ENCODE data around the gene SLC4A4. TPM values are rescaled to one million over a fixed set of nuclear protein-coding genes. Genes with fewer than 3 reads are reported as not detected.
"Not testable (repeated sequence)": the region's sequence is repeated elsewhere in the genome, so short reads cannot be mapped to it uniquely, and the experiment has no call there.

The SLC4A4 gene
- total RNA-seq, 1 donor from 2014 or later: 41.6 TPM

DNA sequence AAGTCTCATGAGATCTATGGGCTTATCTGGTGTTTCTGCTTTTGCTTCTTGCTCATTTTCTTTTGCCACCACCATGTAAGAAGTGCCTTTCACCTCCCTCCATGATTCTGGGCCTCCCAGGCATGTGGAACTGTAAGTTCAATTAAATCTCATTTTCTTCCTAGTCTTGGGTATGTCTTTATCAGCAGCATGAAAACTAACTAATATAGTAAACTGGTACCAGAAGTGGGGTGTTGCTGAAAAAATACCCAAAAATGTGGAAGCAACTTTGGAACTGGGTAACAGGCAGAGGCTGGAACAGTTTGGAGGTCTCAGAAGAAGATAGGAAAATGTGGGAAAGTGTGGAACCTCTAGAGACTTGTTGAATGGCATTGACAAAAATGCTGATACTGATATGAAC lies 70.1 kb downstream of the SLC4A4 start:
- DNase-seq (ENCODE audit: low read depth): not testable (repeated sequence)

DNA sequence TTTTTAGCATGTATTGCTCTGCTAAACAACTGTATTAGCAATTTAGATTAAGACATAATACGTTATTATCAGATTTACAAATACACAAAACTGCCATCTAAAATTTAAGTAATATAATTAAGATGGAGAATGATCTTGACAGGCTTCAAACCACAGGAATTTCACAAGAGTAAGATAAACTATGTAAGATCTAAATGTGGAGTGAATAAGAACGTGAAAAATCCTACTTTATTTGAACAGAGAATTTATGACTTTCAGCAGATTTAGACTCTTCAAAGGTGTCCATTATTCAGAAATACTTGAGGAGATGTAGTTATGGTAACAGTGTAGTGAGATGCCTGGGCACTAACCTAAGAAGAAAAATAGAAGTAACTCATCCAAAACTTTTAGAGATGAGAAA lies 73.2 kb downstream of the SLC4A4 start:
- no peak for DNase-seq (ENCODE audit: low read depth)

DNA sequence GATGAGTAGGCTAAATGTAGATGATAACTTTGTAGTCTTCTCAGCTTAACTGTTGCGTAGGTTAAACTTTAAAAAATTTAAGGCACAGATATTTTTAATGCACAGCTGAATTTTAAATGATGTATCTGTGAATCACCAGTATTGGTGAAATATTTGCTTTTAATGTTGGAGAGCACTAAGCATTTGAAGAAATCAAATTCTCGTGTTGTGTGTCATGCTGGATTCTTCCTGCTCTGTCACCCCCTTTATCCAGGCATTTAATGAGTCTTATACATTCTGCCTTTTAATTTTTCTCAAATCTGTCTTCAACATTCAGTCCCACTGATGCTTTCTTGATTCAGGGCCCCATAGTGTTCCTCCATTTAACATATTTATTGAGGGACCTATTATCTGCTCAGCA lies 76.7 kb downstream of the SLC4A4 start:
- peak; percentile 28 for DNase-seq (ENCODE audit: low read depth)

DNA sequence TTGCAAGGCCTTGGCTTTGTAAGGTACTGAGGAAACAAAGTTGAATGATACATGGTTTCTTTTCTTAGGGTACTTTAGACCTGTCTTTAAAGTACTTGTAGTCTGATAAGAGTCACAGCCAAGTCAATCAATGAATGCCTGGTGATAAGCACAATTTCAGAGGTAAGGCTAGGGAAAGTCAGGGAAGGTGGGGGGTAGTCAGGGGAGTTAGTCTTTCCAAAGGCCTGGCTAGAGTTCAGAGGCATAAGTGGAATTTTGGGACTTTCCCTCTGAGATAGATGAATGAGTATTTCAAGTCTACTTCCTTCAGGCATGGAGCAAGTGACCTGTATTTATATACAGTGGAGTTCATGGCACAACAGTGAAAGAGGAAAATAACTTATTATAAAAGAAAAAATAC lies 78.3 kb downstream of the SLC4A4 start:
- DNase-seq (ENCODE audit: low read depth): peak; percentile 64

DNA sequence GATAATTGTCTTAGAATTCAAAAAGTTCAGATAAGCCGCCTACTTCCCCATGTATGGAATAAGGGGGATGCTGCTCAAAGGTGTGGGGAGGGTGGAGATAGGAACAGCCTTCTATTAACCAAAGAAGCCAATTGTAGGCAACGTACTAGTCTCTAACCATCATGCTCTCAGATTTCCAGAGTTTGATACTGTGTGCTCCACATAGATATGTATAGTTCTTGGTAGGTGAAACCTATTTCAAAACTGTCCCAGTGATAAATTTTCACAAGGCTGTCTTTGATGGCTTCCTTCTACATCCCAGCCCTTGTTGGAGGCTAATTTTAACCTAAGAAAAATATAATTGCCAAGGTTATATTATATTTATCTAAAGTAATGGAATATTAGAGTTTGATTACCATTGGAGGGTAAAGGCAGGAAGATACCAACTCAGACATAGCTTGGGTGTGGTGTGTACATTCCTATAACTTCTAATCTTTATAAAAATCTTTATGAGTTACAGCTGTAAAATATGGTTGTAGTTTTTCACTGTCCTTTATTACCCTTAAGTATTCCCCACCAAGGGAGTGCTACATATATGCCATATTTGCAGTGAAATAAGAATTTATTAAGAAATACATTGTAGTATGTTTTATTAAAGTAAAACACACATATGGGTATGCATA lies 87.7 kb downstream of the SLC4A4 start:
- DNase-seq (ENCODE audit: low read depth): no peak

DNA sequence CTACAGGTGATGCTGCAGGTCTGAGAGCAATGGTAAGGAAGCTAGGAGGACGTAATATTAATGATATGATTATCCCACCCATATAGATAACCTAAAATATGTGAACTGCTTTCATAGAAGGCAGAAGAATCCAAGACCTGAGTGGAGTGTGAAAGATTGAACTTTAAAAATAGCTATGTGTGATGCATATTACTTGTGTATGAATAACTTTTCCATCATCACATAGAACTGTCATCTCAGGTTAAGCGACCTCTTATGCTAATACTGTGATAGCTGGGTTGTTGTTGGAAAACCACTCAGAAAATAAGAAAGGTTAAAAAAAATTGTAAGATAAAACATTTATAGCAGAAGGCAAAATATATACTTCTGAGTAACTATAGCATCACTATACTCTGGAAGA lies 90.3 kb downstream of the SLC4A4 start:
- DNase-seq (ENCODE audit: low read depth): no peak

DNA sequence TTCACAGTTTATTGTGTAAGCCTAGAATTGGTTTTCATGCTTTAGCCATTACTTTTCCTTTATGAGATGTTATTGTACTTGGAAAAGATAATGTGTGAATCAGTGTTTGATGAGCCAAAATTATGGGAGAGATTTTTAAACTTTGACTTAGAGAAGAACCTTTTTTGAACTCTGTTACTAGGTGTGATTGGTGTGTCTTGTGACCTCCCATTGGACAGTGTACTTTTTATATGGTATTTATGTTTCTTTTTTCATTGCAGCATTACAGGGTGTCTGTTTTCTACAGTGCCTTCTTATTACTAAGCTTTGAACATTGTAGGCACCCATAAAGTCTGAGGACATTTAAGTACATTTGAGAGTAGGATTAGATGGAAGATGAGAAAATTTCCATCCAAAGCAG lies 91.1 kb downstream of the SLC4A4 start:
- no peak for DNase-seq (ENCODE audit: low read depth)

DNA sequence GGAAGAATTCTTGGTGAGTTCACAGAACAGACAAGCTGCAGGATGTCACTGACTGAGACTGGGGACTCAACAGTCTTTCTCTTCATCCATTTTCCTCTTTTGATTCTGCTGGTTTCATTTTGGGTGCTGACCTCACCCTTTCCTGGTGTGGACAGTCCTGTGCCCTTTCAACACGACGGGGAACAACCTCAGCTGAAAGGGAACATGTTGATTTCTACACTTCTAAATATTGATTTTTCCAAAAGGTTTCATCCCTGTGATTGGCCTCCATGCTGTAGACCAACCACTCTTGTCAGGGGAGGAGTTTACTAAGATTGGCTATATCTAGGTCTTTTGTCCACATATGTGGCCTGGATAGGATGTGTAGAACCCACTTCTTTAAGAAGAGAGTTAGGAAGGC lies 91.8 kb downstream of the SLC4A4 start:
- no peak for DNase-seq (ENCODE audit: low read depth)

DNA sequence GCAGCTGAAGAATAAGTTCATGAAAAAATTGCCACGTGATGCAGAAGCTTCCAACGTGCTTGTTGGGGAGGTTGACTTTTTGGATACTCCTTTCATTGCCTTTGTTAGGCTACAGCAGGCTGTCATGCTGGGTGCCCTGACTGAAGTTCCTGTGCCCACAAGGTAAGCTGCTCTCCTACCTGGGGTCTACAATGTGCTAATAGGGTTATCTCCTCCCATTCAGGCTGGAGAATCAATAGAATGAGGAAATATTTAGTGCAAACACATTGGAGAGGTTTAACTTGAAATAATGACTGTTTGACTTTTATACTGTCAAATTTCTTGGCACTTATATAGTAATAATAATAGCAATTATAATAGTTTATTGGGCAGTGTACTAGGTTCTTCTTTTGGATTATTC lies 101.8 kb downstream of the SLC4A4 start:
- DNase-seq (ENCODE audit: low read depth): no peak

DNA sequence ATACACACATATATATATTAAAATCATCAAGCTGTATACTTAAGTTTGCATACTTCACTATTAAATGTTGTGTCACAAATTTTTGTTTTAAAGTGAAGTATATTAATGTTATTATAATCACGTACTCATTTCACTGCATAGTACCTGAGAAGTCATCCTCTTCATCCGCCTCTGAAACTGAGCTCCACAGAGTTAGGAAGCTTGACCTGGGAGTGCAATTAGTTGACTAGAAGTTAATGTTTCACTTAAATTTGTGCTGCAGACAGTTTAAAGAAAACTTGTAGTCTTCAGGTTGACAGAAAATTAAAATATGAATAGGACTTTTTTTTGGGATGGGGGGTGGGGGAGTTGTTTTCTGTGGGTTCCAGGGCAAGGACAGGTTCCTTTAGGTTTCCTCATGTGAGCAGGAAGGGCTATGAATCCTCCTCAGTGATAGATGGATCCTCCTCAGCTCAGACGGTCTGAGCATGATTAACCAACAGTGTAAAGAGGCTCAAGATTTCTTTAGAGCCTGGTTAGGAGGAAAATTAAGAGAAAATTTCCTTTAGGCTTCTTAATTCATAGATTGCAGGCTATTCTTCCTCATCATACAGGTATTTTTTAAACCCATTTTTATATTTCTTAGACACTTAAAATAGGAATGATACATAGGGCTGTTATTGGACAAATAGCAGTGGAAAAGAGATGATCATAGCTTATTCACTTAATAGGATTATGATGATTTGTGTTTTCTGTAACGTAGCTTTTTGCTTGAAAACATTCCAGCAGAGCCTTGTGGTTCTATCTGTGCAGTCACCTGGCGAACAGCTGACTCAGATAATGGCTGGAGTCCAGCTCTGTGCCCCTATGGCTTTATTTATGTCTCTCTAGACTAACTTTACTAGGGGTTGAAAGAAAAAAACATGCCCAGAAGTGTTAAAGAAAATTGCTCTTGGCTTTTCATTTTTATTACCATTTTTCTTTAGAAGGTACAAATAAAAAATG lies 102.7 kb downstream of the SLC4A4 start:
- peak; percentile 80 for DNase-seq (ENCODE audit: low read depth)

DNA sequence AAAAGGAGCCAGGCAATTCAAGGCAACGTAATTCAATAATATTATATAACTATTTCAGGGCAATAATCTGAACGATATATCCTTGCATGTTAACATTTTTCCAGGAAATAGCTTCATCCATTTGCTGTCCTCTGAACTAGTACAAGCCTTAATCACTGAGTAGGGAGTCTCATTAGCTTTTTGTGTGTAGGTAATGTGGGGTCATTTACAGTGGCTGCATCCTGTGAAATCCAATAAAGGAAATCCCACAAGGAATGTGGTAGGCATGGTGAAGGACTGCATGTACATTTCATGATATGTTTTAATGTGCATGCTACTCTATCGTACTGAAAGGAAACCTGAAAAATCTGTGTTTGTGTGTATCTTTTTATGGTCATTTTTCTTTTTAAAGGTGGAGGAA lies 103.5 kb downstream of the SLC4A4 start:
- DNase-seq (ENCODE audit: low read depth): peak; percentile 1

DNA sequence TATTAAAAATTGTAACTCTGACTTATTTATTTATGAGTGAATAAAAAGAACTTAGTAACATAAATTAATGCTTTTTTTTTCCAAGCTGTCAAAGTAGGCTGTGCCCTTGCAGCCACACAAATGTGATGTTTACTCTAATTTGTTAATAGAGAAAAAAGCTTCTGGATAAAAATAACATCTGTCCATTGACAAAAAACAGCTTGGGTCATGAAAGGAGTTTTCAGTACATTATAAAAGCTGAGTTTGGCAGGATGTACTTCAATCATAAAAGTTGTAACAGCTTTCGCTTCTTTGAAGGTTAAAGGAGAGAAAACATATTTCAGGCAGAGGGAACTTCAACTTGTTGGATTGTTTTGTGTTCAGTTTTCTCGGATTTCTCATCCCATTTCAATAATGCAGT lies 105.6 kb downstream of the SLC4A4 start:
- DNase-seq (ENCODE audit: low read depth): no peak

DNA sequence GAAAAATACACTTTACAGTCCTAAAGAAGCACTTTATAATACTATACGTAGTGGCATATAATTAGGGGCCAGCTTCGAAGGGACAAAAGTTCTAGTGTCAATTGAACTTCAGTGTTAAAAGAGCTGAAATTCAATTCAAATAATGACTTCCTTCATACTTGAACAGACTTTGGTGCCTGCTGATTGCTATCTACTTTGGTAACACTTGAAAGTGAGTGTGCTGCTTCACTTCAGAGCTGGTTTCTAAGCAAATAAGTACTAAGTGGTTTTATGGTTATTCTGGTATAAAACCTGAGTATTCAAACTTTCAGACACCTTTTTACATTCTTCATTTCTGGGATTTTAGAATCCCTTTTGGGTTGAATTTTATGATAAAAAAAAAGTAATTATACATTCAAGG lies 107.0 kb downstream of the SLC4A4 start:
- peak; percentile 5 for DNase-seq (ENCODE audit: low read depth)

DNA sequence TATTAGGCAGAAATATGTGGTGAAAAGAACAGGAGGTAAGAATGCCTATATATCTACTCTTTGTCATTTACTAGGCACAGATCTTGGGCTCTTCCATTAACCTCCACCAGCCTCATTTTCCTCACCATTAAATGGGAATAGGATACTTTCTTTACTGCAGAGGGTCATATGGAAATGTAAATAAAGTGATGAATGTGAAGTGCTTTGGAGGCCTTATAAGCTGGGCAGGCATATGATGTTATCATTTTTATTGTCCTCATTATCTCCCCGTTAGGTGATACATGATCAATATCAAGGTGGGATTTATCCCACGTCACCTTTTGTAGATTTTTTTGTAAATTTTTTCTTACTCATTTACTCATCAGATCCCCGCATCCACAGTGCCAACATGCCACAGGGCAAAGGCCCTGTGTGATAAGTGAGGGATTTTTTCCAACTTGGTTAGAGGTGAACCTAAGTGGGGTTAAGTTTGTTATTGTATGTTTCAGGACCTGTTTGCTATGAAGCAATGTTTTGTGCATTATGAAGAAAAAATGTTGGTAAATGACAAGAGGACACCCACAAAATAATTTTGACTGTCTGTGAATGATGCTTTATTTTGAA lies 107.8 kb downstream of the SLC4A4 start:
- DNase-seq (ENCODE audit: low read depth): no peak

DNA sequence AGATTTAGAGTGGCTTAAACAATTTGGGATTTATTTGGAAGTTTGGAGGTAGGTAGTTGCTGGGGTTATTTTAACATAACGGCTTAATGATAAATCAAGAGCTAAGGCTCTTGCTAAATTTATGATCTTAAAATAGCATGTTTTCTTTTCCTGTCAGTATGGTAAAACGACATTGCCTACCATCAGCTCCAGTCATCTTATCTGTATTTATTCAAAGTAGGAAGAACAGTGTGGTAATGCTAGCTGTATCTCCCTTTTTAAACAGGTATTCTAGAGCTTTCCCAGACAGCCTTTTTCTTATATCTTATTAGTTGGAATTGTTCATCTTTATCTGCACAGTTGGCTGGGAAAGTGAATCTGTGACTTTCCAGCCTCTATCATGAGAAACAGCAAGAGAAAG lies 110.2 kb downstream of the SLC4A4 start:
- DNase-seq (ENCODE audit: low read depth): no peak

DNA sequence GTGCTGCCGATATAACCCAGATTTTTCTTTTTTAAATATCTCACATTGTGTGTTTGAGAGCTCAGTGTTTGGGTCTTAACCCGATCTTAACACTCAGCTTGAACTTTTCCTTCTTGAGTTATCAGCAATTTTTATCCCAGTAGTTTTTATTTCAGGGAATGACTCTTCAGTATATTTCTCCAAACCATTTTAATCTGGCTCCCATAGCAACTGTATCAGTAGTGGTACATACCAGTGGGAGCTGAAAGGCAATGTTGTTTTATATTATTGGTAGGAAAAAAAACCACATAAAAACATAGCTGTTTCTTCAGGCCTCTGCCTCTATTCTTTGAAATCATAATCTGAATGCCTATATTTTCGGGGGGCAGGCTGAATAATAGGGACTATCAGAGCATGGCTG lies 111.1 kb downstream of the SLC4A4 start:
- no peak for DNase-seq (ENCODE audit: low read depth)

DNA sequence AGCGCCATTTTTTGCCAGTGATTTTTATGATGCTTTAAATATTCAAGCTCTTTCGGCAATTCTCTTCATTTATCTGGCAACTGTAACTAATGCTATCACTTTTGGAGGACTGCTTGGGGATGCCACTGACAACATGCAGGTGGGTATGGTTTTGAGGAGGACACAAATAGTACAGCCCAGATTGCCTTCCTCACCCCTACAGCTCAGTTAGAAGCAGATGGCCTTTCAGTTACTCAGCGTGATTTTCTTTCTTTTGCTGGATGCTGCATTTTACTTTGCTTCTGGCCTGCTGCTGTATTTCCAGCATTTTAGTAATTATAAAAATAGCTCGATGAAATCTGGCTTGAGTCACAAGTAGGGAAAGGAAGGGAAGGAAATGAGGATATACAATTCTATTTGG lies 114.7 kb downstream of the SLC4A4 start:
- DNase-seq (ENCODE audit: low read depth): no peak

DNA sequence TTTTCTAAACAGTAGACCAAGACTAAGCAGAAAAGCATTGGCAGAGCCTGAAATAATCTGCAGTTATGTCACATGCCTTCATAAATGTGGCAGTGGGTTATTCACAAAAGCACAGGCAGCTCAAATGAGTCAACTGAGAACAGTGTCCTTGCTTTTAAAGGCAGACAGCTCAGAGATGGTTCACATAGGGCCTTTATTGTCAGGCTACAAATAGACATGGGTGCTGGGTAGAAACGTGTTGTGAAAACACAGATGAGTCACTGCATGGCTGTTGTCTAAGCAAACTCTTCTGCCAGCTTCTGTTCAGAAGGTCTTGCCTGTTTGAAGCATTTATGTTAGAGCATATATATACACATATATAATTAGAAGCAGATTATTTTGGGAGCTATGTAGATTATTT lies 118.0 kb downstream of the SLC4A4 start:
- DNase-seq (ENCODE audit: low read depth): peak; percentile 93

DNA sequence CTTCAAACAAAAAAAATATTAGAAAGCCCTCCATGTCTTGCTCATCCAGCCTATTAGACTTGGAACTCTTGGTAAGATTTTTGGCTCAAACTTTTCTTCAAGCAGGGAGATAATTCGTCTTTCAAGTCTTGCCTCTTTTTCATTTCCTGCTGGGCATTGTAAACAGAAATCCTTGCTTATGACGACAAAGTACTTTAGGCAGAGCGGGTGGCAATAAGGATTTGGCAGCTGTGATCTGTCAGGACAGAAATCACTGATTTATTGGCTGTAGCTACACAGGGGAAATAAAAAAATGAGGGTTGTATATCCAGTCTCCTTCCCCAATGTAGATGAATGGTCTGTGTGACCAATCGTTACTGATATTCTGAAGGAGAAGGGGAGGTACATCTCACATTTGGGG lies 121.6 kb downstream of the SLC4A4 start:
- no peak for DNase-seq (ENCODE audit: low read depth)

DNA sequence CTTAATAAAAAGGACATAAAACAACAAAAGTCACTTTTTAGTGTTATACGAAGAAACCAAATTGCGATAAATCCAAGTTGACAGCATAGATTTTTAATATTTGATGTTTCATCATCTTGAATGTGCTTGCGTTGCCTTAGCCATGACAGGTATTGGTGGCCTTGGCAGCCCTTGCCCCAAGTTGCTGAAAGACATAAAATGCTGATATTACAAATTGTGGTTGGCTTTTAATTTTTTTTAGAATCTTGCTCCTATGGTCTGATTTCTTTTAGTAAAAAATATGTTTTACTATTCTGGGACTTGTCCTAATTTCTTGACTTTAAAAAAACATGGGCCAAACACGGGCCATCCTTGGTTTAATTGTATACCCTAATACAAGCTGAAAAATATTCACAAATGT lies 122.6 kb downstream of the SLC4A4 start:
- no peak for DNase-seq (ENCODE audit: low read depth)

DNA sequence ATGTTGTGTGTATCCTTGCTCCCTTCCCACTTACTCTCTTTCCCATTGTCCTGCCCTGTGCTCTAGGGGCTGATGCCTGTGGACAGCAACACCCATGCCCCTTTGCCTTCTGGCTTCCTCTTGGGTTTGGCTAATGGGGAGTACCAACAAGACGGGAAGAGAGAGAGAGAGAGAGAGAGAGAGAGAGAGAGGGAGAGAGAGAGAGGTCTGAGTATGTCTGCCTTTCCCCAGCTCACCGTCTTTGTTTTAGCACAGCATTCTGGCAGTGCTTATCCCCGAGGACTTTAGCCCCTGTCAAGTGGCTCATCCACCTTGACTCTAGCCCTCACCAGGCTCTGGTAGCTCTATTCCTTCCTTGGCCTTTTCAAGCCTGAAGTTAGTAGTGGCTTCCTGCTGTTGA lies 128.0 kb downstream of the SLC4A4 start:
- DNase-seq (ENCODE audit: low read depth): no peak

DNA sequence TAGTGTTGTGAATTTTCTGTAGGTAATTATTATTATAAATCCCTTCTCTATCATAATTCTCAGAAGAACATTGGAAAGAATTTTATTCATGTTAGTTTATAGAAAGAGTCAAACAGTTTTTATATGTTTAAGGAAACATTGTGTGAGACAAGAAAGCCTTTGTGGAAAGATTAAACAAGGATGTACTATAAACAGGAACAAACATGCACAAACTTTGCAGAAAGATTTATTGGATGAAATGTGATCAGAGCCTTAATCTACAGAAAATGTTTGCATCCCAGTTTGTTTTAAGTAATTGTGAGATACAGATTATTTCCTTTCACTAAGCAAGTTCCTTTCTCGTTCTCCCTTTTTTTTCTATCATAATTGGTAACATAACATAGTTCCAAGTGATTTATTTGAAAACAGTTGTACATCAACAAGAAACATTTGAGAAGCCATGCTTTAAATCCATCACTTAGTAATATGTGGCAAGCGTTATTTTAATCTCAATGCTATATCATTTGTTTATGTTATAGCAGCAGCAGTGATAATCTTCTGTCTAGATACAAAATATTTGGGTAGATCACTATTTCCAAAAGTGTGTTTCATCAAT lies 129.4 kb downstream of the SLC4A4 start:
- no peak for DNase-seq (ENCODE audit: low read depth)
